ENCODE measurements around the gene SCAF1.

DNA sequence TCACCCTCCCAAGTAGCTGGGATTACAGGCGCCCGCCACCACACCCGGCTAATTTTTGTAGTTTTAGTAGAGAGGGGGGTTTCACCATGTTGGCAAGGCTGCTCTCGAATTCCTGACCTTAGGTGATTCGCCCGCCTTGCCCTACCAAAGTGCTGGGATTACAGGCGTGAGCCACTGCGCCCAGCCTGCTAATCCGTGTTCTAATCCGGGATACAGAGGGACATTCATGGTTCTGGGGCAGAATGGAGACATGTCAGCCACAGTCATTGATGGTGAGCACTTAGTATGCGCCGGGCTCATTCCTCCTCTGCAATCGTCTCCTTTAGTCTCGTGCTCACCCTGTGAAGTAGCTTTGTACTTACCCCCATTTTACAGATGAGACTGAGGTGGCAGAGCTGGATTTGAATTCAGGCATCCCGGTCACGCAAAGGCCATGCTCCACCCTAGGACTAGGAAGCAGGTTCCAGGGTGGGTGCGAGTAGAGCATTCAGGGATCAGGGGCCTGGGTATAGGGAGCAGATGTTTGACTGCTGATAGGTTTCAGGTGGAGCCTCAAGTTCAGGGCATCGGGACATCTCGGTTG is 10.3 kb upstream of the SCAF1 start:
- TF ChIP-seq POLR2AphosphoS5 (IDR thresholded peaks at IDR 0.05; ENCODE audit: low read length) (no peak), NRF1 (conservative IDR thresholded peaks at IDR 0.05; ENCODE audit: low read depth, low read length) (no peak), PML (IDR thresholded peaks at IDR 0.05; ENCODE audit: low read length) (no peak), BMI1 (IDR thresholded peaks at IDR 0.05; ENCODE audit: borderline replicate concordance) (no peak), MYC (IDR thresholded peaks at IDR 0.05; ENCODE audit: insufficient read depth, insufficient read length, insufficient replicate concordance, low read length, severe bottlenecking) (no peak), YY1 (IDR thresholded peaks at IDR 0.05; ENCODE audit: low read depth, low read length) (no peak)
- TF ChIP-seq, protein P1, sequence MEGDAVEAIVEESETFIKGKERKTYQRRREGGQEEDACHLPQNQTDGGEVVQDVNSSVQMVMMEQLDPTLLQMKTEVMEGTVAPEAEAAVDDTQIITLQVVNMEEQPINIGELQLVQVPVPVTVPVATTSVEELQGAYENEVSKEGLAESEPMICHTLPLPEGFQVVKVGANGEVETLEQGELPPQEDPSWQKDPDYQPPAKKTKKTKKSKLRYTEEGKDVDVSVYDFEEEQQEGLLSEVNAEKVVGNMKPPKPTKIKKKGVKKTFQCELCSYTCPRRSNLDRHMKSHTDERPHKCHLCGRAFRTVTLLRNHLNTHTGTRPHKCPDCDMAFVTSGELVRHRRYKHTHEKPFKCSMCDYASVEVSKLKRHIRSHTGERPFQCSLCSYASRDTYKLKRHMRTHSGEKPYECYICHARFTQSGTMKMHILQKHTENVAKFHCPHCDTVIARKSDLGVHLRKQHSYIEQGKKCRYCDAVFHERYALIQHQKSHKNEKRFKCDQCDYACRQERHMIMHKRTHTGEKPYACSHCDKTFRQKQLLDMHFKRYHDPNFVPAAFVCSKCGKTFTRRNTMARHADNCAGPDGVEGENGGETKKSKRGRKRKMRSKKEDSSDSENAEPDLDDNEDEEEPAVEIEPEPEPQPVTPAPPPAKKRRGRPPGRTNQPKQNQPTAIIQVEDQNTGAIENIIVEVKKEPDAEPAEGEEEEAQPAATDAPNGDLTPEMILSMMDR (IDR thresholded peaks at IDR 0.05 in 2 of 3, conservative IDR thresholded peaks at IDR 0.05 in 1 of 3; ENCODE audit: control insufficient read depth in 2 of 3, extremely low read depth in 1 of 3, insufficient read depth in 1 of 3, low read depth in 3 of 3, low read length in 3 of 3) = no peak
- TF ChIP-seq, protein P2, sequence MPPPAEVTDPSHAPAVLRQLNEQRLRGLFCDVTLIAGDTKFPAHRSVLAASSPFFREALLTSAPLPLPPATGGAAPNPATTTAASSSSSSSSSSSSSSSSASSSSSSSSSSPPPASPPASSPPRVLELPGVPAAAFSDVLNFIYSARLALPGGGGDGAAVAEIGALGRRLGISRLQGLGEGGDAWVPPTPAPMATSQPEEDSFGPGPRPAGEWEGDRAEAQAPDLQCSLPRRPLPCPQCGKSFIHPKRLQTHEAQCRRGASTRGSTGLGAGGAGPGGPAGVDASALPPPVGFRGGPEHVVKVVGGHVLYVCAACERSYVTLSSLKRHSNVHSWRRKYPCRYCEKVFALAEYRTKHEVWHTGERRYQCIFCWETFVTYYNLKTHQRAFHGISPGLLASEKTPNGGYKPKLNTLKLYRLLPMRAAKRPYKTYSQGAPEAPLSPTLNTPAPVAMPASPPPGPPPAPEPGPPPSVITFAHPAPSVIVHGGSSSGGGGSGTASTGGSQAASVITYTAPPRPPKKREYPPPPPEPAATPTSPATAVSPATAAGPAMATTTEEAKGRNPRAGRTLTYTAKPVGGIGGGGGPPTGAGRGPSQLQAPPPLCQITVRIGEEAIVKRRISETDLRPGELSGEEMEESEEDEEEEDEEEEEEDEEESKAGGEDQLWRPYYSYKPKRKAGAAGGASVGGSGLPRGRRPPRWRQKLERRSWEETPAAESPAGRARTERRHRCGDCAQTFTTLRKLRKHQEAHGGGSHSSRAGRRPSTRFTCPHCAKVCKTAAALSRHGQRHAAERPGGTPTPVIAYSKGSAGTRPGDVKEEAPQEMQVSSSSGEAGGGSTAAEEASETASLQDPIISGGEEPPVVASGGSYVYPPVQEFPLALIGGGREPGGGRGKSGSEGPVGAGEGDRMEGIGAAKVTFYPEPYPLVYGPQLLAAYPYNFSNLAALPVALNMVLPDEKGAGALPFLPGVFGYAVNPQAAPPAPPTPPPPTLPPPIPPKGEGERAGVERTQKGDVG (CRISPR knock-in tag; IDR thresholded peaks at IDR 0.05) = no peak
